Brain microvascular endothelial cell (primary cell): ENCODE measurements around the gene HPS5.

Source experiments
- DNase-seq: peaks from one replicate; pipeline ENCODE4 v3.0.0-alpha.2; 2020
- H3K27ac ChIP-seq: fragments of 250-450 bp; sonication (Bioruptor Pico); 2 replicates; pipeline ENCODE4 v1.5.1; 2020; ENCODE audit warnings: mild to moderate bottlenecking, moderate library complexity
- H3K27me3 ChIP-seq: fragments of 250-450 bp; sonication (Bioruptor Pico); replicated peaks from 2 replicates; pipeline ENCODE4 v1.5.1; 2020; ENCODE audit warnings: mild to moderate bottlenecking
- H3K36me3 ChIP-seq: fragments of 250-450 bp; sonication (Bioruptor Pico); replicated peaks from 2 replicates; pipeline ENCODE4 v1.5.1; 2020; ENCODE audit warnings: mild to moderate bottlenecking
- H3K4me3 ChIP-seq: 2 replicates; pipeline ENCODE4 v1.5.1; 2011; ENCODE audit warnings: low read depth, mild to moderate bottlenecking, control low read depth, low read length, moderate library complexity
- in situ Hi-C: cut with HindIII; loops from 2 replicates; pipeline ENCODE4 v1.10.0; 2017; ENCODE audit warnings: low sequenced_read_pairs, low pct_ligation_motif_present
- TF ChIP-seq, protein P1 (sequence below): IDR thresholded peaks from 2 replicates; pipeline ENCODE4 v1.5.1; 2011; ENCODE audit warnings: low read depth, mild to moderate bottlenecking, moderate library complexity, low read length, control low read depth, inconsistent platforms; ENCODE audit errors: missing control alignments

HPS5 gene

DNA sequence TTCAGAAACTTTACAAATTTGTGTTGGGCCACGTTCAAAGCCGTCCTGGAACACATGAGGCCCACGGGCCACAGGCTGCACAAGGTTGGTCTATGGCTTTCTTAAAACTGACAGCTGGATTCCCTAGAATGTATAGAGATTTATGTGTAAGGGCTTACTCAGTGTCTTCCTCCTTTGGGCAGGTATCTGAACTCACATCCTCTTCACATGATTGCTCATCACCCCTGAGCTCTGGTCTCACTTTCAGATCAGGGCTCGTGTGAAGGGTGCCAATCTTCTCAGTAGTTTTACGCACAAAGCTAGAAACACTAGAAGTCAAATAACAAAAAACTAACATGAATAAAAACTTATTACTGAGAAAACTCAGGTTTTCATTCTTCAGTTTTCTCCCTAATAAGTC is 27.1 kb downstream of the HPS5 start:
- no peak overlapping the region for H3K4me3 ChIP-seq
- no peak overlapping the region for H3K27ac ChIP-seq
- peaks cover 59% of the 10 kb centered on the region for H3K36me3 ChIP-seq
- TF ChIP-seq, protein P1, sequence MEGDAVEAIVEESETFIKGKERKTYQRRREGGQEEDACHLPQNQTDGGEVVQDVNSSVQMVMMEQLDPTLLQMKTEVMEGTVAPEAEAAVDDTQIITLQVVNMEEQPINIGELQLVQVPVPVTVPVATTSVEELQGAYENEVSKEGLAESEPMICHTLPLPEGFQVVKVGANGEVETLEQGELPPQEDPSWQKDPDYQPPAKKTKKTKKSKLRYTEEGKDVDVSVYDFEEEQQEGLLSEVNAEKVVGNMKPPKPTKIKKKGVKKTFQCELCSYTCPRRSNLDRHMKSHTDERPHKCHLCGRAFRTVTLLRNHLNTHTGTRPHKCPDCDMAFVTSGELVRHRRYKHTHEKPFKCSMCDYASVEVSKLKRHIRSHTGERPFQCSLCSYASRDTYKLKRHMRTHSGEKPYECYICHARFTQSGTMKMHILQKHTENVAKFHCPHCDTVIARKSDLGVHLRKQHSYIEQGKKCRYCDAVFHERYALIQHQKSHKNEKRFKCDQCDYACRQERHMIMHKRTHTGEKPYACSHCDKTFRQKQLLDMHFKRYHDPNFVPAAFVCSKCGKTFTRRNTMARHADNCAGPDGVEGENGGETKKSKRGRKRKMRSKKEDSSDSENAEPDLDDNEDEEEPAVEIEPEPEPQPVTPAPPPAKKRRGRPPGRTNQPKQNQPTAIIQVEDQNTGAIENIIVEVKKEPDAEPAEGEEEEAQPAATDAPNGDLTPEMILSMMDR, result no peak
- in situ Hi-C loops, result no loop called here
- no peaks in the 10 kb centered on the region for H3K27me3 ChIP-seq
- DNase-seq, result no peak

DNA sequence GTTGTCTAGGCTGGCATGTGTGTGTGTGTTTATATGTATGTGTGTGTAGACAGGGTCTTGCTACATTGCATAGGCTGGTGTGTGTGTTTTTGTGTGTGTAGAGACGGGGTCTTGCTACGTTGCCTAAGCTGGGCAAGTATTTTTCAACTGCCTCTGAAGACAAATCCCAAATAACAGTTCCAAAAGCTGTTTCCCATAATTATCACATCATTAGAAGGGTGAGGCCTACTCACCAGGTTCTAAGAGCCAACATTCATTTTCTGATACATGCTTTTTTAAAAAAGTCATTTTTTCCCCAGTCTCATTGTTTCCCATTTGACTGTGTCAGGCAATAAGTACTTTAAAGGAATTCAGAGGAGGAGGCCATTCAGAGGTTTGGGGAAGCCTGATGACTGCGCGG is 33.0 kb downstream of the HPS5 start:
- no peak for DNase-seq
- Histone ChIP-seq H3K36me3 (peaks cover 39% of the 10 kb centered on the region), H3K27me3 (no peaks in the 10 kb centered on the region), H3K27ac (no peak overlapping the region), H3K4me3 (no peak overlapping the region)
- TF ChIP-seq, protein P1, result no peak
- in situ Hi-C loops, result no loop called here

DNA sequence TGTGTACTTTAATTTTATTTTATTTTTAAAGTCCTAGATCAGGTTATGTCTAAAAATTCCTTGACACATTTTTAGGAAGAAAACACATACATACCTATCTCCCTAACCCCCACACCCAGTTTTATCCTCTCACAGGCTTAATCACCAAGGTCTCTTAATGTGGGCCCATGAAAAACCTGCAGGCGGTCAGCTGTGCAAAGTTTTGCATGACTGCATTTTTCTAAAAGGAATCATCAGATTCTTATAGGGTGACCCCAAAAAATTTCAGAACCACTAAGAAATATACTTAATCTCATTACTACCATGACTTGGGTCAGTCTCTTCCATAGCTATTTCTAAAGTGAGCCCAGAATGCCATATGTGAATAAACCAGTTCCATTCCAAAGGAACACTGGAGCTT is 36.1 kb downstream of the HPS5 start:
- no peaks in the 10 kb centered on the region for H3K27me3 ChIP-seq
- H3K36me3 ChIP-seq, result peaks cover 37% of the 10 kb centered on the region
- TF ChIP-seq, protein P1, result no peak
- in situ Hi-C loops, result no loop called here
- no peak overlapping the region for H3K27ac ChIP-seq
- H3K4me3 ChIP-seq, result no peak overlapping the region
- DNase-seq, result no peak

DNA sequence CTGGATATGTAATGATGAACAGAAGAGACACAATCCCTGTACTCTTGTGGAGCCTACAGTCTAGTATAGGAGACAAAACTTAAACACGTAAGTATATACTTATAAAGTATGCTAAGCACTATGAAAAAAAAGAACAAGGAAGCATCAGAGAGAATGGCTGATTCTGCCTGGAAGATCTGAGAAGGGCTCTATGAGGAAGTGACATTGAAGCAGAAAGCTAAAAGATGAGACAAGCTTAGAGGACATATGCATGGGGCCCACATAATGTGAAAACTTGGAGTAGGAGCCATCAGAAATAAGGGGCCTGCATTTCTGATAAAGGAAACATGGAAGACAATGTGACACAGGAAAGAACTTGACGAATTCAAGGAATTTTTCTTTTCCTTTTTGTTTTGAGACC is 39.3 kb downstream of the HPS5 start:
- Histone ChIP-seq H3K27ac (no peak overlapping the region), H3K4me3 (no peak overlapping the region), H3K36me3 (peaks cover 42% of the 10 kb centered on the region), H3K27me3 (no peaks in the 10 kb centered on the region)
- DNase-seq, result no peak
- in situ Hi-C loops, result no loop called here
- TF ChIP-seq, protein P1, result no peak

DNA sequence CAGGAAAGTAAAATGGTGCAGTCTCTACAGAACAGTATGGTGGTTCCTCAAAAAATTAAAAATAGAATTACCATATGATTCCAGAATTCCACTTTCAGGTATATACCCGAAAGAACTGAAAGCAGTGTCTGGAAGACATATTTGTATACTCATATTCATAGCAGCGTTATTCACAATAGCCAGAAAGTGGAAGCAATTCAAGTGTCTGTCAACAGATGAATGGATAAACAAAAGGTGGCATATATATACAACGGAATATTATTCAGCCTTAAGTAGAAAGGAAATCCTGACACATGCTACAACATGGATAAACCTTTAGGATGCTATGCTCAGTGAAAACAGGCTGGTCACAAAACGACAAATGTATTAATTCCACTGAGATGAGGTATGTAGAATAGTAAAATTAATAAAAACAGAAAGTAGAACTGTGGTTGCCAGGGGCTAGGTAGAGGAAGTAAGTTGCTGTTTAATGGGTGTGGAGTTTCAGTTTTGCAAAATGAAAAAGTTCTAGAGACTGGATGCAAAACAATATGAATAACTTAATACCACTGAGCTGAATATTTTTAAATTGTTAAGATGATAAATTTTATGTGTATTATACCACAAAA is 41.4 kb downstream of the HPS5 start:
- peaks cover 36% of the 10 kb centered on the region for H3K36me3 ChIP-seq
- no peaks in the 10 kb centered on the region for H3K27me3 ChIP-seq
- in situ Hi-C loops, result no loop called here
- no peak overlapping the region for H3K4me3 ChIP-seq
- no peak for DNase-seq
- no peak overlapping the region for H3K27ac ChIP-seq
- TF ChIP-seq, protein P1, result no peak

DNA sequence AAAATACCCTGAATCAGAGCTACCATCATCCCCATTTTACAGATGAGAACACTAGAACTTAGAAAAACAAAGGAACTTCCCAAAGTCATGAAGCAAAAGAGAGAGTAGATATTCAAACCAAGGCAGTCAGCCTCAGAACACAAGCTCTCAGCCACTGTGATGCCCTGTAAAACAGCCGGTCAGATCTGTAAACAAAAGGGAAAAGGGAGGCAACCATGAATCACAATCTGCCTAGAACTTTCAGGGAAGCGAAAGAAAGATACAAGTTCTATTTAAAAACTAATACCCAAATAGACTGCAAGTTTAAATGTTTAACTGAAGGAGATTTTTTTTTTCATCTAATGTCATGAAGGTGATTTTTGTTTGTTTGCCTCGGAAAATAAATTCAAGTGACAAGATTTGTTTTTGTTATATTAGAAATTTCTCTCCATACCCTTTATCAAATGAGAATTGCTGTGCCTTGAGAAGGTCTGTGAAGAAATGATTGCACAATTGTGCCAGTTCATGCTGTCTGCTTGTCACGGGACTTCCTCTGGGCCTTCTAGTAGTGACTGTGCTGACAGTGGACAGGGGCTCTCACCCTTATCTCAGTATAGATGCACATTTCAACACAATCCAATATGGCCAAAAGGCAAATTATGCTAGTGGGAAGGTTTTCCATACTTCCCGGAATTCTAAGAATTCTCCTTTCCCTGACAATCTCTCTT is 44.2 kb downstream of the HPS5 start:
- no peak overlapping the region for H3K27ac ChIP-seq
- H3K27me3 ChIP-seq, result no peaks in the 10 kb centered on the region
- in situ Hi-C loops, result no loop called here
- DNase-seq, result no peak
- TF ChIP-seq, protein P1, result no peak
- H3K36me3 ChIP-seq, result peaks cover 24% of the 10 kb centered on the region
- H3K4me3 ChIP-seq, result no peak overlapping the region
